Tibial nerve (tissue), 4 donors: Measurements from ENCODE around the gene PARD6G. TPM values are rescaled to one million over a fixed set of nuclear protein-coding genes. Genes with fewer than 3 reads are reported as not detected.

Experiments used
- DNase-seq, 2 donors: peaks; one replicate each; pipeline ENCODE4 v3.0.0-alpha.2; 2019; ENCODE audit warnings: low spot score in 2 of 2
- H3K27ac ChIP-seq, 4 donors: fragments of 200-600 bp; sonication (generic) in 3 of 4; one replicate each; pipeline ENCODE4 v1.5.1; 2017 to 2019; ENCODE audit warnings: mild to moderate bottlenecking in 1 of 4
- H3K27me3 ChIP-seq, 2 donors: fragments of 200-600 bp; sonication (generic) in 1 of 2; one replicate each; pipeline versions ENCODE4 v1.5.1 to v1.6.0; 2017 to 2019
- H3K36me3 ChIP-seq, 3 donors: fragments of 200-600 bp; sonication (generic); one replicate each; pipeline ENCODE4 v1.5.1; 2018 to 2019
- H3K4me1 ChIP-seq, 4 donors: fragments of 200-600 bp; sonication (generic) in 3 of 4; one replicate each; pipeline ENCODE4 v1.5.1; 2017 to 2019
- H3K4me3 ChIP-seq, 4 donors: fragments of 200-600 bp; sonication (generic) in 3 of 4; one replicate each; pipeline ENCODE4 v1.5.1; 2017 to 2019; ENCODE audit warnings: mild to moderate bottlenecking in 1 of 4, moderate library complexity in 1 of 4
- H3K9me3 ChIP-seq, 4 donors: fragments of 200-600 bp; sonication (generic) in 3 of 4; one replicate each; pipeline ENCODE4 v1.5.1; 2017 to 2019
- EP300 ChIP-seq, 2 donors: sonication (generic); formaldehyde crosslinking; IDR thresholded peaks; one replicate each; pipeline ENCODE4 v1.6.1; 2017; ENCODE audit warnings: antibody characterized with exemption in 2 of 2, mild to moderate bottlenecking in 1 of 2
- POLR2A ChIP-seq, 2 donors: fragments of 450-650 bp; IDR thresholded peaks; one replicate each; pipeline ENCODE4 v1.6.1; 2017; ENCODE audit warnings: antibody characterized with exemption in 2 of 2, mild to moderate bottlenecking in 2 of 2, moderate library complexity in 2 of 2
- WGBS, 2 donors: methylation state at CpG; one replicate each; pipeline ENCODE4 v1.1.5; 2018; 5-methylcytosine and 5-hydroxymethylcytosine counted together
- total RNA-seq, 4 donors: library from RNA; depleted of rRNA; stranded (reverse); fragments of >200 nt; gene quantifications; one replicate each; pipeline ENCODE4 v1.1.0, GENCODE V29; 2016
- TF ChIP-seq, protein P1 (sequence below), 5 experiments: fragments of 200-600 bp in 3 of 5; fragments of 450-650 bp in 2 of 5; sonication (generic) in 3 of 5; IDR thresholded peaks; one replicate each; pipeline ENCODE4 v1.5.1; 2016 to 2019; ENCODE audit warnings: antibody characterized with exemption in 5 of 5, mild to moderate bottlenecking in 3 of 5, moderate library complexity in 2 of 5

Gene PARD6G
- total RNA-seq, 4 donors from 2014 or later: 10.2 to 10.7 (median 10.4) TPM

- no peaks in the 10 kb centered on the region for H3K9me3 ChIP-seq
- H3K4me3 ChIP-seq: no peak overlapping the region
- TF ChIP-seq EP300 (IDR thresholded peaks at IDR 0.05): no peak
- no peak for TF ChIP-seq POLR2A (IDR thresholded peaks at IDR 0.05)
- TF ChIP-seq, protein P1, sequence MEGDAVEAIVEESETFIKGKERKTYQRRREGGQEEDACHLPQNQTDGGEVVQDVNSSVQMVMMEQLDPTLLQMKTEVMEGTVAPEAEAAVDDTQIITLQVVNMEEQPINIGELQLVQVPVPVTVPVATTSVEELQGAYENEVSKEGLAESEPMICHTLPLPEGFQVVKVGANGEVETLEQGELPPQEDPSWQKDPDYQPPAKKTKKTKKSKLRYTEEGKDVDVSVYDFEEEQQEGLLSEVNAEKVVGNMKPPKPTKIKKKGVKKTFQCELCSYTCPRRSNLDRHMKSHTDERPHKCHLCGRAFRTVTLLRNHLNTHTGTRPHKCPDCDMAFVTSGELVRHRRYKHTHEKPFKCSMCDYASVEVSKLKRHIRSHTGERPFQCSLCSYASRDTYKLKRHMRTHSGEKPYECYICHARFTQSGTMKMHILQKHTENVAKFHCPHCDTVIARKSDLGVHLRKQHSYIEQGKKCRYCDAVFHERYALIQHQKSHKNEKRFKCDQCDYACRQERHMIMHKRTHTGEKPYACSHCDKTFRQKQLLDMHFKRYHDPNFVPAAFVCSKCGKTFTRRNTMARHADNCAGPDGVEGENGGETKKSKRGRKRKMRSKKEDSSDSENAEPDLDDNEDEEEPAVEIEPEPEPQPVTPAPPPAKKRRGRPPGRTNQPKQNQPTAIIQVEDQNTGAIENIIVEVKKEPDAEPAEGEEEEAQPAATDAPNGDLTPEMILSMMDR (IDR thresholded peaks at IDR 0.05): no peak
- H3K27me3 ChIP-seq: no peaks in the 10 kb centered on the region
- peaks cover 0 to 42% (median 0%) of the 10 kb centered on the region in 3 donors for H3K36me3 ChIP-seq
- peaks cover 0 to 13% (median 0%) of the 10 kb centered on the region in 4 donors for H3K4me1 ChIP-seq
- WGBS, 2 donors: 63 to 64% methylated on average over 5 of the region's 5 CpGs
- no peak for DNase-seq
- no peak overlapping the region for H3K27ac ChIP-seq
Measured at GRCh38 chr18:80158365-80158764, 88.9 kb downstream of the PARD6G start.

GRCh38 chr18:80157708-80158343 is 89.5 kb downstream of the PARD6G start:
- 25 to 27% methylated on average over 8 of the region's 8 CpGs for WGBS, 2 donors
- H3K4me1 ChIP-seq: peaks cover 0 to 13% (median 0%) of the 10 kb centered on the region in 4 donors
- H3K4me3 ChIP-seq: no peak overlapping the region
- no peaks in the 10 kb centered on the region for H3K9me3 ChIP-seq
- H3K27ac ChIP-seq: no peak overlapping the region
- TF ChIP-seq, protein P1 (IDR thresholded peaks at IDR 0.05): peak; percentile 68 to 99 (median 95)
- TF ChIP-seq EP300 (IDR thresholded peaks at IDR 0.05) (no peak), POLR2A (IDR thresholded peaks at IDR 0.05) (no peak)
- H3K36me3 ChIP-seq: peaks cover 0 to 36% (median 0%) of the 10 kb centered on the region in 3 donors
- peak; percentile 79 to 95 for DNase-seq
- no peaks in the 10 kb centered on the region for H3K27me3 ChIP-seq

DNA sequence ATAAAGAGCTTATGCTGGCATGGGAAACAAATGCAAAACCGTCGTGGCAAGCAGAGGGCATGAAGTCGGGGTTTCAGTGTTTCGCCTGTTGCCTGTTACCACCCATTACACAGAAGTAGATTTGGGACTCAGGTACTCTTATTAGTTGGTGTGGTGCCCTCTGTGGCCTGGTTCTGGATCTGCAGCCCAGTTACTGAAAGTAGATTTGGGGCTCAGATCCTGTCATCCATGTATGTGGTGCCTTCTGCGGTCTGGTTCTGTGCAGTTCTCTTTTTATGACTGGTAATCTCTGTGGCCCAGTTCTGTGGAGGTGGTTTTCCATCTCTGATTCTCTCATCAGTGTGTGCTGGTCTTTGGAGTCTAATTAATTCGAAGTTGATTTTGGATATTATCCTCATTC is 93.0 kb downstream of the PARD6G start:
- DNase-seq: no peak
- WGBS, 2 donors: 71 to 81% methylated on average over 6 of the region's 6 CpGs
- Histone ChIP-seq H3K36me3 (peaks cover 0 to 7% (median 0%) of the 10 kb centered on the region in 3 donors), H3K27ac (no peak overlapping the region), H3K9me3 (no peaks in the 10 kb centered on the region), H3K27me3 (no peaks in the 10 kb centered on the region), H3K4me1 (peaks cover 0 to 4% (median 0%) of the 10 kb centered on the region in 4 donors), H3K4me3 (no peak overlapping the region)
- TF ChIP-seq, protein P1 (IDR thresholded peaks at IDR 0.05): peak in 3 of 5 experiments; percentile 18 to 36 (median 20)
- TF ChIP-seq POLR2A (IDR thresholded peaks at IDR 0.05): no peak

DNA sequence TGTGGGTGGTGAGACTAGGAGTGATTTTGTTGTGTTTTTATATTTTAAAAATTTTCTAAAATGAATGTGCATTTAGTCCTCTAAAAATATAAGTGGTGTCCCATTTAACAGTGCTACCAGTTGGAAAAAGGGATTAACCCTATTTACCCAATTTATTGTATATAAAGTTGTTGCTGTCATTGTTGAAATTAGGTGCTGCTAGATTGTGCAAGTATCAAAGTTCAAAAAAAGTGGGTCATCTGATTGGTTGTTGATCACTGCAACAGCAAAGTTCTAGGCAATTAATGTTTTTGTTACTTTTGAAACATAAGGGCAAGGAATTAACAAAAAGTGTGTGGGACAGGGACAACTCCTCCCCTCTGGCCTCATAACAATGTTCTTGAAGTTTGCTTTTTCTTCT is 97.6 kb downstream of the PARD6G start:
- H3K9me3 ChIP-seq: no peaks in the 10 kb centered on the region
- no peaks in the 10 kb centered on the region for H3K36me3 ChIP-seq
- peaks cover 0 to 18% (median 2%) of the 10 kb centered on the region in 4 donors for H3K4me1 ChIP-seq
- no peaks in the 10 kb centered on the region for H3K27me3 ChIP-seq
- no peak overlapping the region for H3K27ac ChIP-seq
- TF ChIP-seq POLR2A (IDR thresholded peaks at IDR 0.05): no peak
- no peak for TF ChIP-seq EP300 (IDR thresholded peaks at IDR 0.05)
- no peak for DNase-seq
- H3K4me3 ChIP-seq: no peak overlapping the region

DNA sequence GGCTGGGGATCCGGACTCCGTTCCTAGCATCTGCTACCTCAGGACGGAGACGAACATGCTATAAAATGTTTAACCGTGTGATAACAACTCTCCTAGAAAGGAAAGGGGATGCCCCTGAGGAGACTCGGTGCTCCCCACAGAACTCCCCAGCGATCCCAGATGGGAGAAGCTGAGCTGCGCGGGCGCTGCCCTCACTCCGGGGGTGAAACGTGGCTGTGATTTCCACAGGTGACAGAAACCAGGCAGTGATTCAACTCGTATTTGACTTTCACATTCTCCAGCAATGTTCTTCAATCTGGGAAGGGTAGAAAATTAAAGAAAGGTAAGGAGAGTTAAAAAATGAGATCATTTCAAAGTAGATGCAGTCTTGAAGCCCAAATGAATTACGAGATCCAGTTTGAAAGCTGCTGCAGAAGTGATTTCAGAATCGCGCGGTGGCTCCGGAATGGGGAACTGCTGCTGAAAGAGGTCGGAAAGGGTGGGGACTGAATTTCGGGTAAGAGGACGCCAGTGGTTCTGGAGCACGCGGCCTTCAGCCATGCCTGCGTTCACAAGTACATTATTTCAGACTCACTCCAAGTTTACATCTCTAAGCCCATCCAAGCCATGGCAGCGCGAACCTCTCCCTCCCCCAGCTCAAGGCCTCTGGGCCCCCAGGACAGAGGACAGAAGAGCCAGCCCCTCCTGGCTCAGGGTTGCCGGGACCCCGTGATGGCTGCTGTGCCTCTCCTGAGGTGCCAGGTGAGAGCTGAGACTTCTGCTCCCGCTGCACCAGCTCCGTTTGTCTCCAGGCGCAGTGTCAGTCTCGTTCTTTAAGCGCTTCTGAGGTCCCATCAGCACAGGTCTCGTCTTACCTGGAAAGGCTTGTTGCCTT is 98.8 kb downstream of the PARD6G start:
- WGBS, 2 donors: 55 to 56% methylated on average over 33 to 34 of the region's 34 CpGs
- Histone ChIP-seq H3K27me3 (no peaks in the 10 kb centered on the region), H3K4me3 (peak overlapping the region; percentile 39 to 63 (median 59)), H3K9me3 (no peaks in the 10 kb centered on the region), H3K36me3 (no peaks in the 10 kb centered on the region), H3K27ac (peak overlapping the region in 3 of 4 donors; percentile 6 to 67 (median 34)), H3K4me1 (peaks cover 0 to 18% (median 2%) of the 10 kb centered on the region in 4 donors)
- no peak for DNase-seq
- no peak for TF ChIP-seq EP300 (IDR thresholded peaks at IDR 0.05)
- TF ChIP-seq, protein P1 (IDR thresholded peaks at IDR 0.05): no peak
- no peak for TF ChIP-seq POLR2A (IDR thresholded peaks at IDR 0.05)
